Activated T-helper 2 cell treated with anti-CD3 and anti-CD28 coated beads, Interferon-gamma antibody, Interleukin-2, Interleukin-4, amounts not matched to agents 10 μg/mL and 5 μg/mL and 100 μg/mL, durations not matched to agents 14 hours and 24 hours and 36 hours (primary cell): ENCODE measurements around the gene CYTH2. TPM values are rescaled to one million over a fixed set of nuclear protein-coding genes. Genes with fewer than 3 reads are reported as not detected.
A peak's percentile ranks its signal among the peaks of the same experiment; 100 is the strongest.

Source experiments
- DNase-seq: peaks from one replicate; pipeline ENCODE4 v3.0.0; 2021; ENCODE audit warnings: low spot score
- H3K27ac Mint-ChIP-seq: one replicate; pipeline ENCODE4 v1.8.0; 2021; ENCODE audit warnings: mixed read lengths
- H3K27me3 Mint-ChIP-seq: one replicate; pipeline ENCODE4 v1.8.0; 2021; ENCODE audit warnings: low read depth, mixed read lengths
- H3K36me3 Mint-ChIP-seq: one replicate; pipeline ENCODE4 v1.8.0; 2021; ENCODE audit warnings: low read depth, mixed read lengths
- H3K4me1 Mint-ChIP-seq: one replicate; pipeline ENCODE4 v1.8.0; 2021; ENCODE audit warnings: low read depth, mixed read lengths
- H3K4me3 Mint-ChIP-seq: one replicate; pipeline ENCODE4 v1.8.0; 2021; ENCODE audit warnings: low read depth, mild to moderate bottlenecking, moderate library complexity, mixed read lengths
- H3K9me3 Mint-ChIP-seq: one replicate; pipeline ENCODE4 v1.8.0; 2021; ENCODE audit warnings: mixed read lengths
- intact Hi-C: fragments of 100-400 bp; cut with micrococcal nuclease; formaldehyde crosslinking; loops from one replicate; pipeline ENCODE4 v1.15.1; 2023
- total RNA-seq: library from RNA; stranded (reverse); gene quantifications from 2 replicates; pipeline ENCODE4 v1.2.3, GENCODE V29; 2022

CYTH2 gene
- total RNA-seq, 1 donor from 2014 or later, result 37.7 TPM

DNA sequence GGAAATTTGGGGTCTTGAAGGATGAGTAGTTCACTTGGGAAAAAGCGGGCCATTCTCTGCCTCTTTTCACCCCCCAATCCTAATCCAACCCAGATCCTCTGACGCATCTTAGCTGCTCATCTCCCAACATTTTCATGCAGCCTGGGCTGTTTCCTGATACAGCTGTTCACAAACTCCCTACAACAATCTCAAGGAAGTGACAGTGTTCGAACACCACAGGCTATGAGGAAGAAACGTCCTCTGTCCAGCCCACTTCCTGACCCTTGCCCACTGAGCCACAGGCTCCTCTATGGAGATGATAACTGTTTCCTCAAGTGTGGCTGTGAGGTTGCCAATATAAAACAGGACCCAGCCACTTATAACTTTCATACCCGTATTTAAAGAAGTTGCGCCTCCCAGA, 26.2 kb downstream of the CYTH2 start:
- Mint-ChIP-seq H3K27me3 (peaks cover 40% of the 10 kb centered on the region), H3K4me3 (no peak overlapping the region), H3K36me3 (no peaks in the 10 kb centered on the region), H3K4me1 (peaks cover 22% of the 10 kb centered on the region), H3K27ac (no peak overlapping the region), H3K9me3 (no peaks in the 10 kb centered on the region)
- no peak for DNase-seq
- intact Hi-C loops, result no loop called here

DNA sequence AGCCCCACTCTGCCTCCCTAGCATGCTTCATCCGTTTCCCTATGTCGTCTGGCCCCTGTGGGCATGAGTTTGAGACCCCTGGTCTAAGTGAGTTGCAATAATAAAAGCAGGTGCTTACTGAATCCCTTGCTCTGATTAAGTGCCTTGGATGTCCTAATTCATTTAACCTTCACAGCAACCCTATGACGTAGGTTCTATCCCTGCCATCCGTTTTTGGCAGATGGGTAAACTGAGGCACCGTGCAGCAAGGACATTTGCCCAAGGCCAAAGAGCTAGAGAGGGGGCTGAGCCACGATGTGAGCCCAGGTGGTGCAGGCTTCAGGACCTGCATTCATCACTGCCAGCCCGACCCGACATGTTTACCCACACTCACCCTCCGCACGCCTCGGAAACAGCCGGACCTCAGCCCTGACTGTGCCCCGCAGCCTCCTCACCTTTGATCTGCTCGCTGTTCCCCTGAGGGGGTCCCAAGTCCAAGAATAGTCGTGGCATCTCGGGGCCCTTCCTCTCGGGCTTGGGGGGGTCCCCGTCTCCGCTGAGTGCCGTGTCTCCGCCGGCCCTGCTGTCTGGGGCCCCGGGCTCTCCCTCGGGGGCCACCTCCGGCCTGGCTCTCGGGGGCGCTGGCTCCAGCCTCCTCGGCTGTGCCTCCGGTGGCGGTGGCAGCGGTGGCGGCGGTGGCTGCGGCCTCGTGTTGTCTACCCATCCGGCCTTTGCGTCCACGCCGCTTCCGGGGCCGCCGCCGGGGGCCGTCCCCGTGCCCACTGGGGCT, 28.0 kb downstream of the CYTH2 start:
- H3K4me3 Mint-ChIP-seq, result no peak overlapping the region

DNA sequence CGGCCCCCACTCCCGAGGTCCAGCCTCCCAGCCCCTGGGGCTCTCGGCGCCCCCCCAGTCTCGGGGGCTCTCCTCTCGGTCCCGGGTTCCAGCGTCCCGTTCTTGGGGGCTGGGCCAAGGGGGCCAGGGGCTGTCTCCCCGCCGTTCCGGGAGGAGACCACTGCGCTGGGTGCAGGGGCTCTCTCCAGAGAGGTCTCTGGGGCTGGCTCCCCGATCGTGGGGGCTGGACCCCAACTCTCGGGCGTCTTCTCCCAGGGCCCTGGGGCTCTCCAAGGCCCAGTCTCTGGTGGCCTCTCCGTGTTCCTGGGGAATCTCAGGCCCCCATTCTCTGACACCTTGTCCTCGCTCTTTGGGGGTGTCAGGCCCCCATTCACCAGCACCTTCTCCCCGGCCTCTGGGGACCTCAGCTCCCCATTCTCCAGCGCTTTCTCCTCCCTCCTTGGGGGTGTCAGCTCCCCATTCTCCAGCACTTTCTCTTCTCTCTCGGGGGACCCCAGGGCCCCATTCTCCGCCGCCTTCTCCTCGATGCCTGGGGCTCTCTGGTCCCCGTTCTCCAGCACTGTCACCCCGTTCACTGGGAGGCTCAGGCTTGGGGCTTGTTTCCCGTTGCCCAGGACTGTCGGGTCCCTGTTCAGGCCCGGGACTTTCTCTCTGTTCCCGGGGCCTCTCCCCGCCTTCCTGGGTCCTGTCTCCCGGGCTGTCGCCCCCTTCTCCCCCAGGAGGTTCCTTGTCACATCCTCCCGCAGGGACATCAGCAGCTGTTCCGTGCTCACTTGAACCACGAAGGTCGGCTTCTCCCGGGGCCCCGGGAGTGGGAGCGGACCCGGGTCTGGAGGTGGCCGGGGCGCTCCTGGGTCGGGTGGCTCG, 28.8 kb downstream of the CYTH2 start:
- Mint-ChIP-seq H3K27me3 (peaks cover 26% of the 10 kb centered on the region), H3K27ac (no peak overlapping the region), H3K4me1 (peaks cover 11% of the 10 kb centered on the region), H3K4me3 (no peak overlapping the region), H3K9me3 (no peaks in the 10 kb centered on the region), H3K36me3 (no peaks in the 10 kb centered on the region)
- no peak for DNase-seq
- intact Hi-C loops, result no loop called here

More for the DNA sequence above, 28.0 kb downstream of the CYTH2 start:
- intact Hi-C loops, result no loop called here
- DNase-seq, result no peak
- Mint-ChIP-seq H3K4me1 (peaks cover 17% of the 10 kb centered on the region), H3K9me3 (no peaks in the 10 kb centered on the region), H3K36me3 (no peaks in the 10 kb centered on the region), H3K27me3 (peaks cover 30% of the 10 kb centered on the region), H3K27ac (no peak overlapping the region)

DNA sequence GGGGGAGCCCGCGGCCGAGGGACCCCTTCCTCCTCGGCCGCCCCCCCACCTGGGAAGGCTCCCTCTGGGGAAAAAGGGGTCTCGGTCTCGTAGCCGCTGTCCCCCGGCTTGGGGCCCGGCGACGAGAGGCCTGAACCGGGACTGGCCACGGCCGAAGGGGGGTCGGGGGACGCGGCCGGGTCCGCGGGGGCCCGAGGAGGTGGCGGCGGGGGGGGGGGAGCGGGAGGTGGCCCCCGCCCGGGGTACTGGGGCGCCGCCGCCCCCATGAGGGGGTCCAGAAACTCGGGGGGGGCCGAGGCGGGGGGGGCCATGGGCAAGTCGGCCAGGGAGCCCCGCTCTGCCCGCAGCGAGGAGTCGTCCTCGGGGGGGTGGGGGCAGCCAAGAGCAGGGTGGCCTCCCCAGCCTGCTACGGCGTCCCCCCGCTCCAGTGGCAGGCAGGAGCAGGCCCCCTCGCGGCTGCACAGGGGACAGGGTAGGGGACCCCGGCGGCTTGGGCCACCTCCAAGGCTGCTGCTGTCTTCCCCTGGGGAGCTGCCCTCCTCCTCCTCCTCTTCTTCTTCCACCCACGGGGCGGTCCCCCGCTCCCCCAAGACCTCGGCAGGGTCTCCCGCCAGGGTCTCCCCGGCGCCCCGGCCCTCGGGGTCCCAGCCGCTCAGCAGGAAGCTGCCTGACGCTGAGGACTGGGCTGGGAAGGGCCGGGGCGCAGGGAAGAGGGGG, 29.6 kb downstream of the CYTH2 start:
- no peaks in the 10 kb centered on the region for H3K9me3 Mint-ChIP-seq
- no peak overlapping the region for H3K4me3 Mint-ChIP-seq
- no peaks in the 10 kb centered on the region for H3K36me3 Mint-ChIP-seq
- no peak overlapping the region for H3K27ac Mint-ChIP-seq
- no peak for DNase-seq
- H3K4me1 Mint-ChIP-seq, result peaks cover 10% of the 10 kb centered on the region
- H3K27me3 Mint-ChIP-seq, result peaks cover 26% of the 10 kb centered on the region
- intact Hi-C loops, result no loop called here

DNA sequence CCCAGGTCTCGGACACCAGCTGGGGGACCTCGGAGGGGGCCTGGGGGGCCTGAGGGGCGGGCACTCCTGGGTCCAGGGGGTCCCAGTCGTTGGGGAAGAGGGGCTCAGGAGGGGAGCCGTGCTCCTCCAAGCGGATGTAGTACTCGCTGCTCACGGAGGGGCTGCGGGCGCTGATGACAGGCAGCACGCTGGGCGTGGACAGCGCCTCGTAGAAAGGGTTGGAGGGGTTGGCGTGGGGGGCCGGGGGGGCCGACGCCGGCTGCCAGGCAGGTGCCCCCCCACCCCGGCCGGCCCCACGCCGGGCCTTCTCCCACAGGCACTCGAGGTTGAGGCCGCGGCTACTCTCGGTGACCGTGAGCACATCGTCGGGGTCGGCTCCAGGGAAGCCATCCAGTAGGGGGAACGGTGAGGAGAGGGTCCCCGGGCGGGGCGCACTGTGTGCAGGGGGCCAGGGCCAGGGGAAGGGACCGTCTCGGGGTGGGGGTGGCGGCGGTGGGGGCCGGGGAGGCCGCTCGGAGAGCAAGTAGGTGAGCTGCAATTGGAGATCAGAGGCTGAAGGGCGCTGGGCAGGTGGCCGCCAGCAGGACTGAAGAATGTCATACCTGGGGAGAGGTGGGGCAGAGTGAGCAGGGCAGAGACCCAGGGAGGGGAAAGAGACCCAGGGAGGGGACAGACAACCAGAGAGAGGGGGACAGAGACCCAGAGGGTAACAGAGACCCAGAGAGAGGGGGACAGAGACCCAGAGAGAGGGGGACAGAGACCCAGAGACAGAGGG, 30.3 kb downstream of the CYTH2 start:
- DNase-seq, result no peak
- Mint-ChIP-seq H3K4me1 (peaks cover 10% of the 10 kb centered on the region), H3K4me3 (no peak overlapping the region), H3K9me3 (no peaks in the 10 kb centered on the region), H3K27ac (no peak overlapping the region), H3K27me3 (peaks cover 21% of the 10 kb centered on the region), H3K36me3 (no peaks in the 10 kb centered on the region)
- intact Hi-C loops, result no loop called here

DNA sequence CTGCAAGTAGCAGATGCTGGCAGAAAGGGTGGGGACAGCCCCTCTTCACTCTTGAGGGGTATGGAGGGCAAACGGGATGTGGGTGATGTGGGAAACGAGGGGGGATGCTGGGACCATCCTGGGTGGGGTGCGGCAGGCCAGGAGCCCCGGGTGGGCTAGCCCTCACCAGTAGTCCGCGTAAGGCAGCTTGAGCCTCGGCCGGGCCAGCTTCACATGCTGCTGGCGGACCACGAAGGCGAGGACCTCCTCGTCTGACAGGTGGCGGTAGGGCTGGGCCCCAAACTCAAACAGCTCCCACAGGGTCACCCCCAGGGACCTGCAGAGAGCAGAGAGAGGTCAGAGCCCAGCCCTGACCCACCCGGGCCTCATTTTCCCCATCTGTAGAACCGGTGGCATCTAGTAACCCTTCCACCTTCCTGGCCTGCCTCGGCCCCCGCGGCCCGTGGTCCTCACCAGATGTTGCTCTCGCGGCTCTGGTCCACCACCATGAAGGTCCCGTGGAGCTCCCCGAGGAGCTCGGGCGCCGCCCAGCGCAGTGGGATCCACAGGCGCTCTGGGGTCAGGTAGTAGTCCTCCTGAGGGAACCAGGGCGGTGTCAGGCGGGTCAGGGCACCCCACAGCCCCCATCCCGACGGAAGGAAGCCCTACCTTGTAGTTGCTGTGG, 31.8 kb downstream of the CYTH2 start:
- Mint-ChIP-seq H3K9me3 (no peaks in the 10 kb centered on the region), H3K4me1 (peaks cover 6% of the 10 kb centered on the region), H3K36me3 (no peaks in the 10 kb centered on the region), H3K4me3 (peak overlapping the region; percentile 55), H3K27ac (no peak overlapping the region), H3K27me3 (peaks cover 6% of the 10 kb centered on the region)
- intact Hi-C loops, result no loop called here
- no peak for DNase-seq

DNA sequence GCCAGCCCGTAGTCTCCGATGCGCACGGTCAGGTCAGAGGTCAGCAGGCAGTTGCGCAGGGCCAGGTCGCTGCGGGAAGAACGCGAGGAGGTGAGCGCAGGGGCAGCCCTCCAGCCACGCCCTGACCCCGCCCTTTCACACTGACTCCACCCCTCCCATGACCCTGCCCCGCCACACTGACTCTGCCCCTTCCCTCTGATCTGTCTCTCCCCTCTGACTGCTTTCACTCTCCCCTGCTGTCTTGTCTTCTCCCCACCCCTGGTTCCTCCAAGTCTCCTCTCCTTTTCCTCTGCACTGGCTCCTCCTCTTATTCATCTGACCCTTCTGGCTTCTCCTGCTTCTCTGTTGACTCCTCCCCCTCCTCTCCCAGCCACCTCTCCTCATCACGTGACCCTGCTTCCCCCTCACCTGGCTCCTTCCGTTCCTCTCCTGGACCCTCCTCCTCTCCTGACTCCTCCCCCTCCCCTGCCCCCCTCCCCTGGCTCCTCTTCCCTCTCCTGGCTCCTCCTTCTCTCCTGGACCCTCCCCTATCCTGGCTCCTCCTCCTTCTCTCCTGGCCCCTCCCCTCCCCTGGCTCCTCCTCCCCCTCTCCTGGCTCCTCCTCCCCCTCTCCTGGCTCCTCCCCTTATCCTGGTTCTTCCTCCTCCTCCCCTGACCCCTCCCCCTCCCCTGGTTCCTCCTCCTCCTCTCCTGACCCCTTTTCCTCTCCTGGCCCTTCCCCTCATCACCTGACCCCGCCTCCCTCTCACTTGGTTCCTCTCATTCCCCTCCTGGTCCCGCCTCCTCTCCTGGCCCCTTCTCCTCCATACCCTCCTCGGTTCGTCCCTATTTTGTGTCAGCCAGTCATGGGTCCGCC, 32.6 kb downstream of the CYTH2 start:
- Mint-ChIP-seq H3K36me3 (no peaks in the 10 kb centered on the region), H3K4me3 (peak overlapping the region; percentile 55), H3K27me3 (peaks cover 6% of the 10 kb centered on the region), H3K4me1 (peaks cover 6% of the 10 kb centered on the region), H3K27ac (no peak overlapping the region), H3K9me3 (no peaks in the 10 kb centered on the region)
- intact Hi-C loops, result no loop called here
- peak; percentile 62 for DNase-seq

DNA sequence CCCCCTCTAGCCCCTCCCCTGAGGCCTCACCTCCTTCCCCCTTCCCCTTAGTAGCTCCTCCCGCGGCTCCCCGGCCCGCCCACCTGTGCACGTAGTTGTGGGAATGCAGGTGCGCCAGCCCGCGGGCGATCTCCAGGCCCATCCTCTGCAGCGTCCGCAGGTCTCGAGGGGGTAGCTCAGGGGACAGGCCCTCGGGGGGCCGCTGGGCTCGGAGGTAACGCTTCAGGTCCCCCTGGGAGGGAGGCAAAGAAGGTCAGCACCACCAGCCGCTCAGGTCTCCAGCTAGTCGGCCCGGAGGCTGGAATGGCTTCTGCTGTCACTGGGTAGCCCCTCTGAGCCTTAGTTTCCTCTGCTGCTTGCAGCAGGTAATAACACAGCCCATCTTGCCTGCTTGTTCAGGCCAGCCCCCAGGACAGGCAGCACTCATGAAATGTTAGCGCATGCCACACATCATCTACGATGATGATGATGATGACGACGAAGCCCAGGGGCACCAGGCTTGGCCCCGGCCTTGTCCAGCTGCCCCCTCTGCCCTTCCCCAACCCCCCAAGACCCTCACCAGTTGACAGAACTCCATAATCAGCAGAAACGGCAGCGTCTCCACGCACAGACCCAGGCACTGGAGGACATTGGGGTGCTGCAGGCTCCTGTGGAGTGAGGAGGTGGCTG, 33.3 kb downstream of the CYTH2 start:
- H3K4me3 Mint-ChIP-seq, result no peak overlapping the region
- intact Hi-C loops, result no loop called here
- H3K4me1 Mint-ChIP-seq, result peaks cover 6% of the 10 kb centered on the region
- H3K9me3 Mint-ChIP-seq, result no peaks in the 10 kb centered on the region
- H3K36me3 Mint-ChIP-seq, result no peaks in the 10 kb centered on the region
- peaks cover 2% of the 10 kb centered on the region for H3K27me3 Mint-ChIP-seq
- no peak for DNase-seq
- H3K27ac Mint-ChIP-seq, result no peak overlapping the region

DNA sequence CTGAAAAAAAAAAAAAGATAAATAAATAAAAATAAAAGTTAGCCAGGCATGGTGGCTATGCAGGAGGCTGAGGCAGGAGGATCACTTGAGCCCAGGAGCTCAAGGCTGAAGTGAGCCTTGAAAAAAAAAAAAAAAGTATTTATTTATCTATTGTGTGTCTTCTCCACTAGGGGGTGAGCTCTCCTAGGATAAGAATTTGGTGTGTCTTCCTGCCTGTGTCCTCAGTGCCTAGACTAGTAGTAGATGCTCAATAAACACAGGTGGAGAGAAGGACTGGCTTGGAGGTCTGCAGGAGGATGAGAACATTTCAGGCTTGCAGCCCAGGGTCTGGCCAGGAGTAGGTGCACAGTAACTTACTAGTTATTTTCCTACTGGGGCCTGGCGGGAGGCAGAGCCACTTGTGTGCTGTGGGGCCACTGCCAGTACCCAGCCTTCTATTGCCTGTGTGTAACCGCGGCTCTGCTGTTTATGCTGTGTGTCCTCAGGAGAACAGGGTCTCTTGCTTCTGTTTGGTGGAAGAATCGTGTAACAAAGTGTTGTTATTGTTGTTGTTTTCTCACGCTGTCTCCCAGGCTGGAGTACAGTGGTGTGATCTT, 37.1 kb downstream of the CYTH2 start:
- Mint-ChIP-seq H3K27ac (no peak overlapping the region), H3K27me3 (no peaks in the 10 kb centered on the region), H3K9me3 (no peaks in the 10 kb centered on the region), H3K4me3 (no peak overlapping the region), H3K4me1 (peaks cover 15% of the 10 kb centered on the region), H3K36me3 (no peaks in the 10 kb centered on the region)
- no peak for DNase-seq
- intact Hi-C loops, result loop anchor here (1.0 to 2.0 kb wide), 2 partner anchors 78 to 103 kb away; no protein-coding TSS in a partner anchor

DNA sequence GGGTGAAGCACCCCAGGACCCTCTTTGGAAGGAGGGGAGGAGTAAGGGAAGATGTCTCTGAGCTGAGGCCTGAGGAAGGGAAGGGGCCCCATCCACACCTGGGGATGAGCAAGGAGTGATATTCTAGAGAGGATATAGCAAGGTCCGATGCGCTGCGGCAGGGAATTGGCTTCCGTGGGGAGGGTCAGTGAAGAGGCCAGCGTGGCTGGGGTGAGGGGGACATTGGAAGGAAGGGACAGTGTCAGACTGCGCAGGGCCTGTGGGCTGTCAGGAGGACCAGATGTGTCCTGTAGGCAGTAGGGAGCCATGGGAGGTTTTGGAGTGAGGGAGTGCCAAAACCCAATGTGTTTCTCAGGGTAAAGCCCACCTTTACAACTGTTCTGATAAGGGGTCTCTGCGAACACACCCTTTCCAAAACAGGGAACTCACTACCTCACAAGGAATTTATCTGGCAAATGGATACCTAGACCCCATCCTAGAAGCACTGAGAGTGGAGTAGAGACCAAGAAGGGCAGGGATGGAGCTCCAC, 38.8 kb downstream of the CYTH2 start:
- intact Hi-C loops, result loop anchor here (2.0 kb wide), 1 partner anchor 101 kb away; no protein-coding TSS in a partner anchor
- DNase-seq, result no peak
- no peaks in the 10 kb centered on the region for H3K27me3 Mint-ChIP-seq
- peaks cover 10% of the 10 kb centered on the region for H3K4me1 Mint-ChIP-seq
- H3K27ac Mint-ChIP-seq, result no peak overlapping the region
- H3K4me3 Mint-ChIP-seq, result no peak overlapping the region
- no peaks in the 10 kb centered on the region for H3K9me3 Mint-ChIP-seq
- H3K36me3 Mint-ChIP-seq, result no peaks in the 10 kb centered on the region
